HCT116 (cell line): Measurements from ENCODE around the gene AURKA. TPM values are rescaled to one million over a fixed set of nuclear protein-coding genes. Genes with fewer than 3 reads are reported as not detected.

ENCODE experiments used
- ATAC-seq: fragments of 200-7000 bp; cut with Tn5 transposase; 2 replicates; pipeline ENCODE4 v1.9.1; 2020; ENCODE audit warnings: mild to moderate bottlenecking, moderate library complexity
- BruUV-seq: library from RNA; stranded (reverse); fragments of 400-500 nt; replicated peaks from 2 replicates; lab custom pipeline; 2021; lab: Mats Ljungman, UMichigan
- CTCF ChIA-PET: fragments of 300-600 bp; sonication (Branson Sonifier 250); formaldehyde crosslinking; loops from one replicate; lab custom pipeline; 2021; ENCODE audit warnings: antibody characterized with exemption; lab: Charles Lee
- POLR2A ChIA-PET: fragments of 300-600, 350-600 bp; sonication (Branson Sonifier 250); formaldehyde crosslinking; loops from one replicate; lab custom pipeline; 2021; ENCODE audit warnings: antibody characterized with exemption; lab: Charles Lee
- RAD21 ChIA-PET, 2 experiments: fragments of 300-600 bp; sonication (Branson Sonifier 250); formaldehyde crosslinking; loops; one replicate each; lab custom pipeline; 2023; ENCODE audit warnings: low total read pairs in 2 of 2; ENCODE audit not compliant: uncharacterized antibody in 2 of 2, unreplicated experiment in 2 of 2, low non-redundant PET in 1 of 2; lab: Charles Lee
- DNase-seq: peaks from one replicate; pipeline ENCODE4 v3.0.0-alpha.2; 2010; ENCODE audit warnings: low read depth, low spot score
- H2AFZ ChIP-seq: fragments of 200-600 bp; shearing (Covaris generic), sonication (generic); 2 replicates; pipeline ENCODE4 v1.6.1; 2017; ENCODE audit warnings: low read depth, mixed run types, mixed read lengths, antibody characterized with exemption, low read length; ENCODE audit not compliant: poor library complexity, severe bottlenecking
- H3K27ac ChIP-seq: 2 replicates; pipeline ENCODE4 v1.5.1; 2012; ENCODE audit warnings: low read depth, low read length
- H3K27me3 ChIP-seq: fragments of 200-600 bp; sonication (generic); 2 replicates; pipeline ENCODE4 v1.6.1; 2016; ENCODE audit warnings: mixed run types, low read length, mixed read lengths; ENCODE audit not compliant: insufficient read depth
- H3K36me3 ChIP-seq, 2 experiments: fragments of 200-500 bp in 1 of 2; fragments of 200-600 bp in 1 of 2; sonication (Bioruptor generic) in 1 of 2; sonication (generic) in 1 of 2; 2 replicates each; pipeline versions ENCODE4 v1.5.1 to v1.6.1; 2014 to 2016; ENCODE audit warnings: low read length in 2 of 2, inconsistent platforms in 1 of 2, mixed read lengths in 1 of 2, mixed run types in 1 of 2; ENCODE audit not compliant: insufficient read depth in 2 of 2, control insufficient read depth in 1 of 2
- H3K4me1 ChIP-seq, 2 experiments: fragments of 200-600 bp in 1 of 2; sonication (generic) in 1 of 2; 2 replicates each; pipeline versions ENCODE4 v1.5.1 to v1.6.1; 2012 to 2017; ENCODE audit warnings: low read length in 2 of 2, inconsistent platforms in 1 of 2, mild to moderate bottlenecking in 1 of 2, mixed read lengths in 1 of 2, mixed run types in 1 of 2, moderate library complexity in 1 of 2; ENCODE audit not compliant: insufficient read depth in 2 of 2, control insufficient read depth in 1 of 2
- H3K4me2 ChIP-seq: fragments of 200-600 bp; sonication (generic); 2 replicates; pipeline ENCODE4 v1.6.1; 2017; ENCODE audit warnings: mixed run types, low read length, mixed read lengths
- H3K4me3 ChIP-seq, 2 experiments: fragments of 200-600 bp in 1 of 2; sonication (generic) in 1 of 2; replicated peaks in 1 of 2; 2 replicates each; pipeline ENCODE4 v1.5.1; 2011 to 2016; ENCODE audit warnings: low read length in 2 of 2, control low read depth in 1 of 2, low read depth in 1 of 2, mild to moderate bottlenecking in 1 of 2, mixed read lengths in 1 of 2, mixed run types in 1 of 2
- H3K79me2 ChIP-seq: fragments of 200-600 bp; sonication (generic); 2 replicates; pipeline ENCODE4 v1.6.1; 2017; ENCODE audit warnings: mild to moderate bottlenecking, mixed run types, low read length, moderate library complexity, mixed read lengths; ENCODE audit not compliant: insufficient read depth
- H3K9ac ChIP-seq: fragments of 200-600 bp; sonication (generic); 2 replicates; pipeline ENCODE4 v1.6.1; 2016; ENCODE audit warnings: low read length, mixed read lengths
- H3K9me2 ChIP-seq: fragments of 200-600 bp; sonication (generic), shearing (Covaris generic); 2 replicates; pipeline ENCODE4 v1.6.1; 2017; ENCODE audit warnings: mixed run types, mild to moderate bottlenecking, moderate library complexity; ENCODE audit not compliant: insufficient read depth
- H3K9me3 ChIP-seq, 2 experiments: fragments of 200-500 bp in 1 of 2; fragments of 200-600 bp in 1 of 2; sonication (Bioruptor generic) in 1 of 2; sonication (generic) in 1 of 2; 2 replicates each; pipeline ENCODE4 v1.6.1; 2014 to 2017; ENCODE audit warnings: low read length in 2 of 2, mixed read lengths in 2 of 2, inconsistent platforms in 1 of 2, low read depth in 1 of 2, mild to moderate bottlenecking in 1 of 2, mixed run types in 1 of 2, moderate library complexity in 1 of 2; ENCODE audit not compliant: control insufficient read depth in 1 of 2, insufficient read depth in 1 of 2
- H4K20me1 ChIP-seq: fragments of 200-600 bp; sonication (generic), shearing (Covaris generic); 2 replicates; pipeline ENCODE4 v1.6.1; 2017; ENCODE audit warnings: mixed run types, mild to moderate bottlenecking, moderate library complexity; ENCODE audit not compliant: insufficient read depth
- EGR1 ChIP-seq: IDR thresholded peaks from 2 replicates; pipeline ENCODE4 v1.6.1; 2012; ENCODE audit warnings: low read depth
- ELF1 ChIP-seq: IDR thresholded peaks from 2 replicates; pipeline ENCODE4 v1.6.1; 2012; ENCODE audit warnings: low read depth, borderline replicate concordance
- EZH2 ChIP-seq: fragments of 200-600 bp; sonication (generic); IDR thresholded peaks from 2 replicates; pipeline ENCODE4 v1.6.1; 2017; ENCODE audit warnings: antibody characterized with exemption, mixed run types
- EZH2phosphoT487 ChIP-seq: fragments of 200-600 bp; IDR thresholded peaks from 2 replicates; pipeline ENCODE4 v1.6.1; 2018; ENCODE audit warnings: antibody characterized with exemption, borderline replicate concordance
- FOSL1 ChIP-seq: IDR thresholded peaks from 2 replicates; pipeline ENCODE4 v1.6.1; 2012; ENCODE audit warnings: low read depth
- JUND ChIP-seq: IDR thresholded peaks from 2 replicates; pipeline ENCODE4 v1.6.1; 2012
- POLR2A ChIP-seq: IDR thresholded peaks from 2 replicates; pipeline ENCODE4 v1.7.0; 2011; ENCODE audit warnings: borderline replicate concordance; ENCODE audit not compliant: insufficient read depth, insufficient read length; ENCODE audit errors: extremely low read depth
- POLR2AphosphoS5 ChIP-seq: IDR thresholded peaks from 2 replicates; pipeline ENCODE4 v1.6.1; 2011; ENCODE audit warnings: mild to moderate bottlenecking, low read depth, low read length, moderate library complexity
- RAD21 ChIP-seq: IDR thresholded peaks from 2 replicates; pipeline ENCODE4 v1.6.1; 2012; ENCODE audit warnings: low read depth, mild to moderate bottlenecking
- REST ChIP-seq: IDR thresholded peaks from 2 replicates; pipeline ENCODE4 v1.6.1; 2012; ENCODE audit warnings: low read depth
- SP1 ChIP-seq: IDR thresholded peaks from 2 replicates; pipeline ENCODE4 v1.6.1; 2012; ENCODE audit warnings: low read depth
- SRF ChIP-seq: IDR thresholded peaks from 2 replicates; pipeline ENCODE4 v1.6.1; 2012; ENCODE audit warnings: low read depth
- TCF7L2 ChIP-seq: IDR thresholded peaks from 2 replicates; pipeline ENCODE4 v1.7.0; 2011; ENCODE audit warnings: borderline replicate concordance, inconsistent platforms; ENCODE audit not compliant: insufficient read depth, insufficient read length; ENCODE audit errors: extremely low read depth
- YY1 ChIP-seq: IDR thresholded peaks from 2 replicates; pipeline ENCODE4 v1.6.1; 2011; ENCODE audit warnings: low read length, low read depth, moderate library complexity, mild to moderate bottlenecking; ENCODE audit not compliant: insufficient replicate concordance; ENCODE audit errors: extremely low read depth
- ZFX ChIP-seq: fragments of 450-650 bp; IDR thresholded peaks from 2 replicates; pipeline ENCODE4 v1.6.1; 2017
- ZNF274 ChIP-seq: fragments of 200-500 bp; sonication (Bioruptor generic); IDR thresholded peaks from 2 replicates; pipeline ENCODE4 v1.6.1; 2014; ENCODE audit warnings: mild to moderate bottlenecking, low read depth, low read length, inconsistent platforms
- intact Hi-C: fragments of 100-400 bp; cut with micrococcal nuclease; formaldehyde crosslinking; loops from 2 replicates; pipeline ENCODE4 v1.10.0; 2022
- total RNA-seq: library from RNA; stranded (reverse); gene quantifications from one replicate; pipeline ENCODE4 v1.2.1, GENCODE V29; 2021; ENCODE audit not compliant: unreplicated experiment

The AURKA gene
- total RNA-seq, 1 experiment from 2014 or later: 80.1 TPM

- DNase-seq: no peak
- CTCF ChIA-PET: no interaction called here
- H3K9me2 ChIP-seq: no peaks in the 10 kb centered on the region
- TF ChIP-seq TCF7L2 (no peak), ZNF274 (no peak), SP1 (no peak), ZFX (no peak), POLR2AphosphoS5 (no peak), RAD21 (no peak), JUND (no peak), POLR2A (no peak), EZH2 (no peak), REST (no peak), ELF1 (no peak), FOSL1 (no peak), YY1 (no peak), EGR1 (no peak), SRF (no peak), EZH2phosphoT487 (no peak)
- TF ChIP-seq, all 23 proteins: peak for 0
- H3K79me2 ChIP-seq: no peaks in the 10 kb centered on the region
- ChIA-PET RAD21 (no interaction called here), POLR2A (no interaction called here)
- H3K9me3 ChIP-seq: no peaks in the 10 kb centered on the region
- H4K20me1 ChIP-seq: no peaks in the 10 kb centered on the region
- H3K4me3 ChIP-seq: no peak overlapping the region
- H3K27ac ChIP-seq: no peak overlapping the region
- ATAC-seq: no peak
- H3K4me2 ChIP-seq: no peak overlapping the region
- peaks cover 15 to 21% of the 10 kb centered on the region in 2 experiments for H3K4me1 ChIP-seq
- BruUV-seq: no TSS peak
- H2AFZ ChIP-seq: no peak overlapping the region
- intact Hi-C loops: no loop called here
- H3K27me3 ChIP-seq: no peaks in the 10 kb centered on the region
- H3K36me3 ChIP-seq: no peaks in the 10 kb centered on the region
- no peak overlapping the region for H3K9ac ChIP-seq
These were observed 29.1 kb upstream of the AURKA start for GRCh38 chr20:56420940-56421688.
